Loucy (cell line): ENCODE data around the gene DSCAM.

Source experiments
- H2AFZ ChIP-seq: fragments of 200-600 bp; sonication (generic); 2 replicates; pipeline ENCODE4 v1.6.0; 2016; ENCODE audit warnings: antibody characterized with exemption, mild to moderate bottlenecking, low read length, moderate library complexity
- H3F3A ChIP-seq: fragments of 200-600 bp; 2 replicates; pipeline ENCODE4 v1.6.0; 2016; ENCODE audit warnings: antibody characterized with exemption, low read depth, mild to moderate bottlenecking
- H3K27me3 ChIP-seq: fragments of 200-600 bp; sonication (generic); 2 replicates; pipeline ENCODE4 v1.6.1; 2014; ENCODE audit warnings: low read length, mild to moderate bottlenecking; ENCODE audit not compliant: insufficient read depth, poor library complexity, severe bottlenecking
- H3K36me3 ChIP-seq: fragments of 200-600 bp; sonication (generic); 2 replicates; pipeline ENCODE4 v1.6.1; 2016; ENCODE audit warnings: low read length; ENCODE audit not compliant: insufficient read depth
- H3K4me1 ChIP-seq: fragments of 200-600 bp; sonication (generic); 2 replicates; pipeline ENCODE4 v1.5.1; 2014; ENCODE audit warnings: low read length, mild to moderate bottlenecking; ENCODE audit not compliant: insufficient read depth, poor library complexity, severe bottlenecking
- H3K4me2 ChIP-seq: fragments of 200-600 bp; sonication (generic); 2 replicates; pipeline ENCODE4 v1.6.0; 2014; ENCODE audit warnings: antibody characterized with exemption, low read length, low read depth, mild to moderate bottlenecking; ENCODE audit not compliant: poor library complexity, severe bottlenecking
- H3K4me3 ChIP-seq: fragments of 200-600 bp; sonication (generic); 2 replicates; pipeline ENCODE4 v1.5.1; 2014; ENCODE audit warnings: low read length, mild to moderate bottlenecking, mixed read lengths; ENCODE audit not compliant: poor library complexity, severe bottlenecking
- H3K79me2 ChIP-seq: fragments of 200-600 bp; sonication (generic); 2 replicates; pipeline ENCODE4 v1.6.1; 2014; ENCODE audit warnings: low read length; ENCODE audit not compliant: insufficient read depth
- H3K9ac ChIP-seq: fragments of 200-600 bp; sonication (generic); 2 replicates; pipeline ENCODE4 v1.6.0; 2014; ENCODE audit warnings: mild to moderate bottlenecking, low read depth, low read length, moderate library complexity; ENCODE audit not compliant: poor library complexity, severe bottlenecking
- H3K9me2 ChIP-seq: fragments of 200-600 bp; sonication (generic); replicated peaks from 2 replicates; pipeline ENCODE4 v1.6.1; 2016; ENCODE audit warnings: low read depth, low read length, mixed read lengths
- H3K9me3 ChIP-seq: fragments of 200-600 bp; sonication (generic); 2 replicates; pipeline ENCODE4 v1.6.1; 2014; ENCODE audit warnings: mild to moderate bottlenecking, antibody characterized with exemption, low read length, low read depth; ENCODE audit not compliant: insufficient read depth
- H4K20me1 ChIP-seq: fragments of 200-600 bp; sonication (generic); 2 replicates; pipeline ENCODE4 v1.6.0; 2014; ENCODE audit warnings: antibody characterized with exemption, low read length, mild to moderate bottlenecking; ENCODE audit not compliant: insufficient read depth, poor library complexity, severe bottlenecking
- EZH2phosphoT487 ChIP-seq: fragments of 200-600 bp; IDR thresholded peaks from 2 replicates; pipeline ENCODE4 v1.6.1; 2018; ENCODE audit warnings: antibody characterized with exemption, mild to moderate bottlenecking, moderate library complexity, borderline replicate concordance
- TF ChIP-seq, protein P1 (sequence below): fragments of 200-600 bp; sonication (generic); conservative IDR thresholded peaks from 2 replicates; pipeline ENCODE4 v1.5.1; 2014; ENCODE audit warnings: mild to moderate bottlenecking, antibody characterized with exemption, low read length

Gene DSCAM

DNA sequence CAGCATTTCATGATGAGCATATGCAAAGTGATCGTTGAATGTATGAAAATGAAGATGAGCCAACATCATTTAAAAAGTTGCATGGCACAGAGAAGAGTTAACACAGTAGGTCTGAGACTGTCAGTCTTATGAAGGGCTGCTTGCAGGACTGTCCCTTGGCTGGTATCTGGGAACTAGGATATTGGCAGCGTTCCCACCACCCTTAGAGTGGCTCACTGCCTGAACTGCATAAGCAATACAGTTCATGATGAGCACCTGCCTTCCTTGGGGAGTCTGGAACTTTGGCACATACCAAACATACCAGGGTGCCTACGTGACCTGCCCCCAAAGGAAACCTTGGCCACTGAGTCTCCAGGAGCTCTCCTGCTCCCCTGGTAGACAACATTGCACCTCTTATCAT lies 161.8 kb downstream of the DSCAM start:
- Histone ChIP-seq H3K9me2 (no peaks in the 10 kb centered on the region), H3K4me3 (no peak overlapping the region), H3K4me1 (no peaks in the 10 kb centered on the region), H4K20me1 (no peaks in the 10 kb centered on the region), H3K36me3 (no peaks in the 10 kb centered on the region), H2AFZ (no peak overlapping the region), H3K9me3 (no peaks in the 10 kb centered on the region), H3K9ac (no peak overlapping the region), H3K27me3 (no peaks in the 10 kb centered on the region), H3K4me2 (no peak overlapping the region), H3K79me2 (no peaks in the 10 kb centered on the region), H3F3A (no peaks in the 10 kb centered on the region)
- TF ChIP-seq, protein P1, sequence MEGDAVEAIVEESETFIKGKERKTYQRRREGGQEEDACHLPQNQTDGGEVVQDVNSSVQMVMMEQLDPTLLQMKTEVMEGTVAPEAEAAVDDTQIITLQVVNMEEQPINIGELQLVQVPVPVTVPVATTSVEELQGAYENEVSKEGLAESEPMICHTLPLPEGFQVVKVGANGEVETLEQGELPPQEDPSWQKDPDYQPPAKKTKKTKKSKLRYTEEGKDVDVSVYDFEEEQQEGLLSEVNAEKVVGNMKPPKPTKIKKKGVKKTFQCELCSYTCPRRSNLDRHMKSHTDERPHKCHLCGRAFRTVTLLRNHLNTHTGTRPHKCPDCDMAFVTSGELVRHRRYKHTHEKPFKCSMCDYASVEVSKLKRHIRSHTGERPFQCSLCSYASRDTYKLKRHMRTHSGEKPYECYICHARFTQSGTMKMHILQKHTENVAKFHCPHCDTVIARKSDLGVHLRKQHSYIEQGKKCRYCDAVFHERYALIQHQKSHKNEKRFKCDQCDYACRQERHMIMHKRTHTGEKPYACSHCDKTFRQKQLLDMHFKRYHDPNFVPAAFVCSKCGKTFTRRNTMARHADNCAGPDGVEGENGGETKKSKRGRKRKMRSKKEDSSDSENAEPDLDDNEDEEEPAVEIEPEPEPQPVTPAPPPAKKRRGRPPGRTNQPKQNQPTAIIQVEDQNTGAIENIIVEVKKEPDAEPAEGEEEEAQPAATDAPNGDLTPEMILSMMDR = no peak
- no peak for TF ChIP-seq EZH2phosphoT487

DNA sequence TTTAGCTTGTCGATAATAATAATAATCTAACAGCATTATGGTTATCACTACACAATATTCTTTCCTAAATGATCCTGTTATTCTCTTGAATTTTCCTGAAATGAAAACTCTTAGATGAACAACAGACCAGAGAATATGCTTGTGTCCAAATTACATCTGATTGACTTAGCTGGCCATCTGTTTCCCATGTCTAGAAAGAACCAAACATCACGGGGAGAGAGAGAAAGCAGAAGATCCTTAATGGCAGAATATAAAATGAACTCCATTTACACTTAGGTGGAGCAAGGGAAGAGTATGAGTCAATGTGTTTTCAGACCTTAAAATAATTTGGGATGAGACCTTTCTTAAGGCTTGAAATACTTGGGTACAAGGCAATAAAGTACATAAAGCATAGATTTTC lies 162.2 kb downstream of the DSCAM start:
- Histone ChIP-seq H3K9me2 (no peaks in the 10 kb centered on the region), H2AFZ (no peak overlapping the region), H3K4me1 (no peaks in the 10 kb centered on the region), H4K20me1 (no peaks in the 10 kb centered on the region), H3K9ac (no peak overlapping the region), H3K4me2 (no peak overlapping the region), H3K4me3 (no peak overlapping the region), H3K79me2 (no peaks in the 10 kb centered on the region), H3F3A (no peaks in the 10 kb centered on the region), H3K9me3 (no peaks in the 10 kb centered on the region), H3K27me3 (no peaks in the 10 kb centered on the region), H3K36me3 (no peaks in the 10 kb centered on the region)
- TF ChIP-seq, protein P1 = no peak
- no peak for TF ChIP-seq EZH2phosphoT487

DNA sequence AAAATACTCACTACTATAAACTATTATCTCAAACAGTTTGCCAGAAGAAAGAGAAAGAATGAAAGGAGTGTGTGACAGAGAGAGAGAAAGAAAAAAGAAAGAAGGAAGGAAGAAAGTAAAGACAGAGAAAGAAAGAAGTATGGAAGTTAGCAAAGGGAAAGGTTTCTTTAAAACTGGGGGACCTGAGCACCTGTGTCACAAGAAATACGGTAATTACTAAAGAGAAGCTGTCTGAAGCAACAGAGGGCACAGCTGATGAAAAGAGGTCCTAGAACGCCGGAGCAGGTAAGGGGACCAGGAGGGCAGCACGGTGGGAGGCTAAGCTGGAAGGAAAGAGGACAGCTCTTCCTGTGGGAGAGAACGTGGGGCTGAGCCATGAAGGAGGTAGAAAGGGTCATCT lies 163.6 kb downstream of the DSCAM start:
- no peaks in the 10 kb centered on the region for H3K79me2 ChIP-seq
- TF ChIP-seq, protein P1 = no peak
- no peak for TF ChIP-seq EZH2phosphoT487
- H3K9ac ChIP-seq = no peak overlapping the region
- H3K9me2 ChIP-seq = no peaks in the 10 kb centered on the region
- H2AFZ ChIP-seq = no peak overlapping the region
- no peaks in the 10 kb centered on the region for H3K9me3 ChIP-seq
- no peaks in the 10 kb centered on the region for H3K36me3 ChIP-seq
- H3K4me2 ChIP-seq = no peak overlapping the region
- no peaks in the 10 kb centered on the region for H3K4me1 ChIP-seq
- H3K27me3 ChIP-seq = no peaks in the 10 kb centered on the region
- H3K4me3 ChIP-seq = no peak overlapping the region
- no peaks in the 10 kb centered on the region for H4K20me1 ChIP-seq
- H3F3A ChIP-seq = no peaks in the 10 kb centered on the region
